Measurements from ENCODE around the gene TNIK. TPM values are rescaled to one million over a fixed set of nuclear protein-coding genes. Genes with fewer than 3 reads are reported as not detected.

TNIK gene
- total and polyA plus RNA-seq, 2 of the 4 experiments (the other 2 are of a cell fraction), result 3.4 to 6.3 TPM

GRCh38 chr3:171101982-171102641 is 358.1 kb downstream of the TNIK start:
- Histone ChIP-seq H2BK120ac (ENCODE audit: low read depth, low read length) (no peak overlapping the region), H3K56ac (ENCODE audit: extremely low read depth, insufficient read depth, low read length) (no peak overlapping the region), H3K4me1 (ENCODE audit: control insufficient read depth, insufficient read depth, low read length) (peaks cover 5% of the 10 kb centered on the region; the same call in 1 of the 2 replicates), H2BK20ac (ENCODE audit: low read depth, low read length) (no peak overlapping the region), H2BK5ac (ENCODE audit: low read depth, low read length, poor library complexity, severe bottlenecking) (no peak overlapping the region), H3K4me3 (ENCODE audit: insufficient read depth, low read depth, low read length) (no peak overlapping the region), H3K14ac (replicated peaks; ENCODE audit: low read depth, low read length) (no peak overlapping the region), H3K9ac (ENCODE audit: low read depth, low read length) (no peak overlapping the region), H4K91ac (ENCODE audit: insufficient read depth, low read depth, low read length) (no peak overlapping the region), H3K27ac (ENCODE audit: insufficient read depth, low read length) (no peak overlapping the region), H2AK5ac (ENCODE audit: low read depth, low read length) (no peak overlapping the region), H3K27me3 (ENCODE audit: control insufficient read depth, insufficient read depth, low read length) (no peaks in the 10 kb centered on the region), H3K79me1 (ENCODE audit: low read depth in 1 of 2, low read length in 2 of 2) (no peaks in the 10 kb centered on the region), H3K4ac (ENCODE audit: low read depth, low read length) (no peak overlapping the region), H2BK15ac (ENCODE audit: low read depth, low read length) (no peak overlapping the region), H4K5ac (ENCODE audit: low read depth, low read length) (no peak overlapping the region), H2AK9ac (replicated peaks; ENCODE audit: low read depth, low read length, poor library complexity) (no peak overlapping the region), H3K4me2 (ENCODE audit: low read depth, low read length) (no peak overlapping the region), H2AFZ (replicated peaks; ENCODE audit: low read length, poor library complexity) (no peak overlapping the region), H3K23ac (ENCODE audit: low read depth, low read length) (no peak overlapping the region), H3K36me3 (ENCODE audit: control insufficient read depth, insufficient read depth, low read length) (peaks cover 1% of the 10 kb centered on the region; the same call in 1 of the 2 replicates), H3K9me1 (ENCODE audit: insufficient read depth, low read length) (no peaks in the 10 kb centered on the region), H4K20me1 (ENCODE audit: insufficient read depth, low read length) (no peaks in the 10 kb centered on the region), H4K8ac (ENCODE audit: low read depth in 2 of 2, low read length in 2 of 2) (no peak overlapping the region), H3K9me3 (ENCODE audit: control insufficient read depth, insufficient read depth, low read length) (no peaks in the 10 kb centered on the region), H3K18ac (ENCODE audit: low read depth, low read length) (no peak overlapping the region)
- DNase-seq (peak; percentile 81), ATAC-seq (ENCODE audit: low read depth) (peak; percentile 87)
- no CpG with 5 or more reads among the region's 2 CpGs for WGBS, 2 experiments (ENCODE audit: extremely low coverage in 2 of 2, insufficient read length in 1 of 2)
- peak; percentile 71 for TF ChIP-seq FOS (IDR thresholded peaks at IDR 0.05; ENCODE audit: low read depth, low read length)
- TF ChIP-seq CEBPB (IDR thresholded peaks at IDR 0.05; ENCODE audit: low read depth, low read length), result peak; percentile 35; the same call in 1 of the 2 replicates
- TF ChIP-seq RFX5 (IDR thresholded peaks at IDR 0.05; ENCODE audit: low read depth, low read length), result no peak
- intact Hi-C loops (cut with micrococcal nuclease), result no loop called here
- dilution Hi-C loops (cut with HindIII; ENCODE audit: low sequenced_read_pairs, unreplicated experiment), result no loop called here
- in situ Hi-C loops (cut with MboI; ENCODE audit: low sequenced_read_pairs), result no loop called here
- POLR2A ChIA-PET (ENCODE audit: unreplicated experiment), result no interaction called here
- CTCF ChIA-PET, result no interaction called here
- no TSS peak for BruUV-seq (replicated peaks)

Measured in IMR-90 (cell line).